ENCODE results near the gene SPAG17.

SPAG17 gene

DNA sequence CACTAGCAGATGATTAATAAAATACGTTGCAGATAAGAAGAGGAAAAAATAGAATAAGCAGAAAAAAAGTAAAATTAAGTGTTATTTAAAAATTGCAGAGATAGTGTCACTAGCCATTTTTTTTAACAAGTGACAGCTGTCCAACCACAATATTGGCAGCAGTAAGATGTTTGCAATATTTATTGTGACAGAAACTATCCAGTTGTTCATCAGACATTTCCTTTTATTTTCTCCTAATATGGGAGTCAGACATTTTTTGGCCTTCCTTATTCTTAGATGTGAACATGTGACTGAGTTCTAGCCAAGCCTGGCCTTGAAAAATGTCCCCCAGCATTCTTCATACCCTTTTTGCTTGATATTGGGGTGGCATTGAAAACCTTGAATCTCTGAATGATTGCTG, 3.4 kb upstream of the SPAG17 start:
- ChIA-PET CTCF (no interaction called here), POLR2A (no interaction called here)
- TF ChIP-seq LEF1 (IDR thresholded peaks at IDR 0.05; ENCODE audit: borderline replicate concordance), result no peak
- no peak for TF ChIP-seq BHLHE40 (IDR thresholded peaks at IDR 0.05; ENCODE audit: borderline replicate concordance)
- no peak for TF ChIP-seq HDGF (IDR thresholded peaks at IDR 0.05; ENCODE audit: borderline replicate concordance)
- no peak for TF ChIP-seq SP1 (IDR thresholded peaks at IDR 0.05)
- no peak for TF ChIP-seq ELF4 (IDR thresholded peaks at IDR 0.05)
- no peak for TF ChIP-seq SUZ12 (IDR thresholded peaks at IDR 0.05)
- no peak for TF ChIP-seq CTBP1 (IDR thresholded peaks at IDR 0.05; ENCODE audit: borderline replicate concordance)
- no peak for TF ChIP-seq NFRKB (IDR thresholded peaks at IDR 0.05)
- TF ChIP-seq ARNT (IDR thresholded peaks at IDR 0.05), result no peak
- no peak for TF ChIP-seq FOXA1 (IDR thresholded peaks at IDR 0.05)
- no peak for TF ChIP-seq FOXM1 (IDR thresholded peaks at IDR 0.05; ENCODE audit: borderline replicate concordance)
- TF ChIP-seq, protein P1, sequence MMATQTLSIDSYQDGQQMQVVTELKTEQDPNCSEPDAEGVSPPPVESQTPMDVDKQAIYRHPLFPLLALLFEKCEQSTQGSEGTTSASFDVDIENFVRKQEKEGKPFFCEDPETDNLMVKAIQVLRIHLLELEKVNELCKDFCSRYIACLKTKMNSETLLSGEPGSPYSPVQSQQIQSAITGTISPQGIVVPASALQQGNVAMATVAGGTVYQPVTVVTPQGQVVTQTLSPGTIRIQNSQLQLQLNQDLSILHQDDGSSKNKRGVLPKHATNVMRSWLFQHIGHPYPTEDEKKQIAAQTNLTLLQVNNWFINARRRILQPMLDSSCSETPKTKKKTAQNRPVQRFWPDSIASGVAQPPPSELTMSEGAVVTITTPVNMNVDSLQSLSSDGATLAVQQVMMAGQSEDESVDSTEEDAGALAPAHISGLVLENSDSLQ (IDR thresholded peaks at IDR 0.05), result no peak
- TF ChIP-seq ZNF384 (IDR thresholded peaks at IDR 0.05), result no peak
- no peak for TF ChIP-seq TARDBP (IDR thresholded peaks at IDR 0.05)
- TF ChIP-seq L3MBTL2 (conservative IDR thresholded peaks at IDR 0.05), result no peak
- DNase-seq (ENCODE audit: extremely low spot score), result no peak

DNA sequence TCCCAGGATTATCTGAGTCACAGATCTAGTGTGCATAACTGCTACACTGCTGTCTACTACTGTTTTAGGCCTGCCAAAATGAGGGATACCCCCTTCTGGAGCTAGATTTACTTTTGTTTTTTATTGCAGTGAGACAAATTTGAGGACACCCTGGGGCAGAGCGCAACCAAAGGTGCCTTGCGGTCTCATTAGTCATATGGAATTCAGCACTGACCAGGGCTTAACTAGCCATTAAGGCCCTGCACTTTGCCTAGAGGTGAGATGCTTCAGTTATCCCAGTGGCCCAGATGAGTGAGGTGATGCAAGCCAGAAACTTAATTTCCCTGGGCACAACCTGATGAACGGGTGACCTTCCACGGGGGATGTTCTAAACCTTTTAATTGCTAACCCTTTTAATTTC, 998 bp upstream of the SPAG17 start:
- CTCF ChIA-PET, result no interaction called here
- no peak for DNase-seq (ENCODE audit: extremely low spot score)
- TF ChIP-seq ARNT (IDR thresholded peaks at IDR 0.05) (no peak), LEF1 (IDR thresholded peaks at IDR 0.05; ENCODE audit: borderline replicate concordance) (no peak), L3MBTL2 (conservative IDR thresholded peaks at IDR 0.05) (no peak), SUZ12 (IDR thresholded peaks at IDR 0.05) (no peak), FOXM1 (IDR thresholded peaks at IDR 0.05; ENCODE audit: borderline replicate concordance) (no peak), FOXA1 (IDR thresholded peaks at IDR 0.05) (no peak), ELF4 (IDR thresholded peaks at IDR 0.05) (no peak), BHLHE40 (IDR thresholded peaks at IDR 0.05; ENCODE audit: borderline replicate concordance) (no peak), FOXK2 (IDR thresholded peaks at IDR 0.05) (no peak), TARDBP (IDR thresholded peaks at IDR 0.05) (no peak), ZNF384 (IDR thresholded peaks at IDR 0.05) (no peak), HDGF (IDR thresholded peaks at IDR 0.05; ENCODE audit: borderline replicate concordance) (no peak), SP1 (IDR thresholded peaks at IDR 0.05) (no peak), NFRKB (IDR thresholded peaks at IDR 0.05) (no peak)
- POLR2A ChIA-PET, result no interaction called here

DNA sequence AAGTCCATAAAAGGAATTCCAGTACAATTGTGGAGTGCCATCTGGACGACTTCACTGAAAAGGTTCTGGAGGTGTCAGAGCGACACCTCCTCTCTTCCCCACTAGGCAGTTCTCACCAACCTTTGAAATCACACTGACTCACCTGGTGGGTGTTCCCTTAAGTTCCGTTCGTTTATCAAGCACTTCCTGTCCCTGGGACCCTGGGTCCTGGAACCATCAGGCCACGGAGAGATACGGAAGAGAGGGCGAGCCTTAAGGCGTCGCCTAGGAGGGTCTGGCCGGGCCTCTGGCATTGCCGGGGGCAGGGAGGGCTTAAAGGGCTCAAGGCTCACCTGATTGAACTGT, 317 bp downstream of the SPAG17 start:
- TF ChIP-seq FOXA1 (IDR thresholded peaks at IDR 0.05) (no peak), ZNF384 (IDR thresholded peaks at IDR 0.05) (no peak), CTBP1 (IDR thresholded peaks at IDR 0.05; ENCODE audit: borderline replicate concordance) (no peak), L3MBTL2 (conservative IDR thresholded peaks at IDR 0.05) (no peak), LEF1 (IDR thresholded peaks at IDR 0.05; ENCODE audit: borderline replicate concordance) (no peak), ARNT (IDR thresholded peaks at IDR 0.05) (no peak), SP1 (IDR thresholded peaks at IDR 0.05) (no peak), FOXK2 (IDR thresholded peaks at IDR 0.05) (no peak), FOXM1 (IDR thresholded peaks at IDR 0.05; ENCODE audit: borderline replicate concordance) (no peak)
- no peak for DNase-seq (ENCODE audit: extremely low spot score)
- CTCF ChIA-PET, result interaction anchor here (0.7 kb wide), 1 partner anchor 115 kb away, joined by 3 read pairs; no protein-coding TSS in a partner anchor
- POLR2A ChIA-PET, result no interaction called here

- no peak for DNase-seq (ENCODE audit: extremely low spot score)
- ChIA-PET POLR2A (no interaction called here), CTCF (no interaction called here)
- TF ChIP-seq ELF4 (IDR thresholded peaks at IDR 0.05) (no peak), ARNT (IDR thresholded peaks at IDR 0.05) (no peak), FOXA1 (IDR thresholded peaks at IDR 0.05) (no peak)
Measured at GRCh38 chr1:118183586-118183985, 1.4 kb downstream of the SPAG17 start.

DNA sequence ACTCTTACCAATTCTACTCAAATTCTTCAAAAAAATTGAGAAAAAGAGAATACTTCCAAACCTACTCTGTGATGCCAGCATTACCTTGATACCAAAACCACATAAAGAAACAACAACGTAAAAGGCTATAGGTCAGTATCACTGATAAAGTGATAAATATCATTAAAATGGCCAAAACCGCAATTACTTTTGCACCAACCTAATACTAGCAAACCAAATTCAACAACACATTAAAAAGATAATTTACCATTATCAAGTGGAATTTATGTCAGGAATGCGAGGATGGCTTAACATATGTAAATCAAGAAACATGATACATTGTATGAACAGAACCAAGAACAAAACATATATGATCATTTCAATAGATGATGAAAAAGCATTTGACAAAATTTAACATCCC, 7.0 kb downstream of the SPAG17 start:
- no peak for TF ChIP-seq ARNT (IDR thresholded peaks at IDR 0.05)
- TF ChIP-seq FOXA1 (IDR thresholded peaks at IDR 0.05), result no peak
- no peak for TF ChIP-seq HDGF (IDR thresholded peaks at IDR 0.05; ENCODE audit: borderline replicate concordance)
- TF ChIP-seq, protein P1 (IDR thresholded peaks at IDR 0.05), result no peak
- peak; percentile 67 for TF ChIP-seq ELF4 (IDR thresholded peaks at IDR 0.05)
- CTCF ChIA-PET, result no interaction called here
- POLR2A ChIA-PET, result no interaction called here
- no peak for DNase-seq (ENCODE audit: extremely low spot score)

- POLR2A ChIA-PET, result no interaction called here
- CTCF ChIA-PET, result interaction anchor here (0.9 kb wide), 1 partner anchor 15 kb away, joined by 3 read pairs; no protein-coding TSS in a partner anchor
- no peak for TF ChIP-seq ARNT (IDR thresholded peaks at IDR 0.05)
- TF ChIP-seq FOXA1 (IDR thresholded peaks at IDR 0.05), result no peak
- no peak for TF ChIP-seq TARDBP (IDR thresholded peaks at IDR 0.05)
- no peak for TF ChIP-seq FOXK2 (IDR thresholded peaks at IDR 0.05)
- TF ChIP-seq, protein P1 (IDR thresholded peaks at IDR 0.05), result no peak
- no peak for TF ChIP-seq SUZ12 (IDR thresholded peaks at IDR 0.05)
- no peak for TF ChIP-seq NFRKB (IDR thresholded peaks at IDR 0.05)
- TF ChIP-seq SP1 (IDR thresholded peaks at IDR 0.05), result no peak
- TF ChIP-seq ZNF384 (IDR thresholded peaks at IDR 0.05), result no peak
- TF ChIP-seq L3MBTL2 (conservative IDR thresholded peaks at IDR 0.05), result no peak
- no peak for TF ChIP-seq FOXM1 (IDR thresholded peaks at IDR 0.05; ENCODE audit: borderline replicate concordance)
- no peak for TF ChIP-seq ELF4 (IDR thresholded peaks at IDR 0.05)
- TF ChIP-seq CTBP1 (IDR thresholded peaks at IDR 0.05; ENCODE audit: borderline replicate concordance), result no peak
Measured at GRCh38 chr1:118169016-118169415, 16.0 kb downstream of the SPAG17 start.

GRCh38 chr1:118160806-118161205, 24.2 kb downstream of the SPAG17 start:
- TF ChIP-seq FOXA1 (IDR thresholded peaks at IDR 0.05) (no peak), FOXM1 (IDR thresholded peaks at IDR 0.05; ENCODE audit: borderline replicate concordance) (no peak)
- ChIA-PET POLR2A (no interaction called here), CTCF (no interaction called here)
- DNase-seq (ENCODE audit: extremely low spot score), result no peak

More at GRCh38 chr1:118169016-118169415, 16.0 kb downstream of the SPAG17 start:
- DNase-seq (ENCODE audit: extremely low spot score), result no peak
